IgD-negative memory B cell (primary cell): Measurements from ENCODE around the gene SPEM1. TPM values are rescaled to one million over a fixed set of nuclear protein-coding genes. Genes with fewer than 3 reads are reported as not detected.
"Not testable (repeated sequence)": the region's sequence is repeated elsewhere in the genome, so short reads cannot be mapped to it uniquely, and the experiment has no call there.

Experiments used
- H3K27ac Mint-ChIP-seq, 3 donors: one replicate each; pipeline ENCODE4 v1.8.0; 2020 to 2022; ENCODE audit warnings: mild to moderate bottlenecking in 3 of 3, mixed read lengths in 3 of 3, moderate library complexity in 1 of 3
- H3K27me3 Mint-ChIP-seq: one replicate; pipeline ENCODE4 v1.8.0; 2021; ENCODE audit warnings: mixed read lengths
- H3K36me3 Mint-ChIP-seq: one replicate; pipeline ENCODE4 v1.8.0; 2020; ENCODE audit warnings: mild to moderate bottlenecking, mixed read lengths
- H3K4me1 Mint-ChIP-seq, 3 donors: one replicate each; pipeline ENCODE4 v1.8.0; 2020 to 2022; ENCODE audit warnings: mixed read lengths in 3 of 3, mild to moderate bottlenecking in 1 of 3
- H3K4me3 Mint-ChIP-seq, 4 donors: one replicate each; pipeline ENCODE4 v1.8.0; 2020 to 2022; ENCODE audit warnings: mild to moderate bottlenecking in 4 of 4, mixed read lengths in 4 of 4, moderate library complexity in 3 of 4
- H3K9me3 Mint-ChIP-seq, 3 donors: one replicate each; pipeline ENCODE4 v1.8.0; 2020 to 2021; ENCODE audit warnings: mixed read lengths in 3 of 3, mild to moderate bottlenecking in 1 of 3
- polyA plus RNA-seq: library from polyadenylated mRNA; unstranded; fragments of 300-500 nt; fragmentation: Illumina TruSeq; gene quantifications from one replicate; pipeline ENCODE4 v1.2.3, GENCODE V29; 2021

The SPEM1 gene
- polyA plus RNA-seq, 1 donor from 2014 or later: not detected

DNA sequence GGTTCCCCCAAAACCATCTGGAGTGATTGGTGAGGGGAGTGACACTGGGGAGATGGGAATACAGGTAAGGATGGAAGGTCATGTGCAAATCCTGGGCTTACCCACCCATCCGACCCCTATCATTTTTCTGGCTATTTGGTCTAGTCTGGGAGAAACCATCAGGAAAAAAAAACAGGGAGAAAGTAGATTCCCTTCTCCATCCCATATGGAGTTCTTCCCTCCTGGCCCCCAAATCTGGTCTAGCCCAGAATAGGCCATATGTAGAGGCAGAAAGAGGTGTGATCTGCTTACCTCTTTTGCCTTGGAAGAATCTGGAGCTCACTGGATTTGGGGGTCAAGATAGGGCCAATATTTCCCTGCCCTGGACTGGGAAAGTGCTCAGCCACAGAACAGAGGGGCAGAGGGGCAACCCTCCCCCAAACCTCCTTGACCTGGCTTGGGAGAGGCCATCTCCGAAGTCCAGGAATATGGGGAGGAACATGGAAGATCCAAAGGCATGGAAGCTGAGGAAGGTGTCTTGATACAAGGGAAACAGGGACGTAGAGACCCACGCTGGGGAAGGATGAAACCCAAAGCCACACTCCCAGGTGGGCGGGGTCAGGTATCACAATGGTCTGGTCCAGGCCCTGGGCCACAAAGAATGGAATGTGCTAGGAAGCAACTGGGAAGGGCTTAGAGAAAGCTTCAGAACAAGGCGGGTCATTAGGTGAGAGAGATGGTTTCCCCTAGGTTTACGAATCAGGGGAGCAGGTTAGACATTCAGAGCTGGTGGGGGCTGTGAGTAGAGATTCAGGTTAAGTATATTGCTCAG is 40.9 kb downstream of the SPEM1 start:
- H3K36me3 Mint-ChIP-seq: no peaks in the 10 kb centered on the region
- H3K4me1 Mint-ChIP-seq: peaks cover 3 to 7% (median 6%) of the 10 kb centered on the region in 3 donors
- peak overlapping the region in 1 of 4 donors; percentile 57 for H3K4me3 Mint-ChIP-seq
- no peaks in the 10 kb centered on the region for H3K9me3 Mint-ChIP-seq
- no peaks in the 10 kb centered on the region for H3K27me3 Mint-ChIP-seq
- H3K27ac Mint-ChIP-seq: peak overlapping the region in 1 of 3 donors; percentile 53

DNA sequence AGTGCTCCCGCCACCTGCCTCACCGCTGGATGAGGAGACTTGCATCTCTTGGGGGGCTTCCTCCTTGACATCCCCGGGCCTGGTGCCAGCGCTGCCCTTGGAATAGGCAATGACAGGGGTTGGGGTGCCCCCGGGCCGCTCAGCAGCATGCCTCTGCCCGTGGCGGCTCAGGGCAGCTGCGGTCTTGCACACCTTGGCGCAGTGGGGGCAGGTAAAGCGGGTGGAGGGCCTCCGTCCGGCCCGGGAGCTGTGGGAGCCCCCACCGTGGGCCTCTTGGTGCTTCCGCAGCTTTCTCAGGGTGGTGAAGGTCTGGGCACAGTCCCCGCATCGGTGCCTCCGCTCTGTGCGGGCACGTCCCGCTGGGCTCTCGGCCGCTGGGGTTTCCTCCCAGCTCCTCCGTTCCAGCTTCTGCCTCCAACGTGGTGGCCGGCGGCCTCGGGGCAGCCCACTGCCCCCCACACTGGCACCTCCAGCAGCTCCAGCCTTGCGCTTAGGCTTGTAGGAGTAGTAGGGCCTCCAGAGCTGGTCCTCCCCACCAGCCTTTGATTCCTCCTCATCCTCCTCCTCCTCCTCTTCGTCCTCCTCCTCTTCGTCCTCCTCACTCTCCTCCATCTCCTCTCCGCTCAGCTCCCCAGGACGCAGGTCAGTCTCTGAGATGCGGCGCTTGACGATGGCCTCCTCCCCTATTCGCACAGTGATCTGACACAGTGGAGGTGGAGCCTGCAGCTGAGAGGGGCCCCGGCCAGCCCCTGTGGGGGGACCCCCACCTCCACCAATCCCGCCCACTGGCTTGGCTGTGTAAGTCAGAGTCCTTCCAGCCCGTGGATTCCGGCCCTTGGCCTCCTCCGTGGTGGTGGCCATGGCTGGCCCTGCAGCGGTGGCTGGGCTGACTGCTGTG is 42.6 kb downstream of the SPEM1 start:
- H3K9me3 Mint-ChIP-seq: no peaks in the 10 kb centered on the region
- H3K27ac Mint-ChIP-seq: no peak overlapping the region
- no peaks in the 10 kb centered on the region for H3K27me3 Mint-ChIP-seq
- H3K4me3 Mint-ChIP-seq: no peak overlapping the region
- H3K4me1 Mint-ChIP-seq: peaks cover 5 to 7% (median 7%) of the 10 kb centered on the region in 3 donors
- no peaks in the 10 kb centered on the region for H3K36me3 Mint-ChIP-seq

DNA sequence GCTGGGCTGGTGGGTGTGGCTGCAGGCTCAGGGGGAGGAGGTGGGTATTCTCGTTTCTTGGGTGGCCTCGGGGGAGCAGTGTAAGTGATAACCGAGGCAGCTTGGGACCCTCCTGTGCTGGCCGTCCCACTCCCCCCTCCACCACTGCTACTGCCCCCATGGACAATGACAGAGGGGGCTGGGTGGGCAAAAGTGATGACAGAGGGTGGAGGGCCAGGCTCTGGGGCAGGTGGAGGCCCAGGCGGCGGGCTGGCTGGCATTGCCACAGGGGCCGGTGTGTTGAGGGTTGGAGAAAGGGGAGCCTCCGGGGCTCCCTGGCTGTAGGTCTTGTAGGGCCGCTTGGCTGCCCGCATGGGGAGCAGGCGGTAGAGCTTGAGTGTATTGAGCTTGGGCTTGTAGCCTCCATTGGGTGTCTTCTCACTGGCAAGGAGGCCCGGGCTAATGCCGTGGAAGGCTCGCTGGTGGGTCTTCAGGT is 43.3 kb downstream of the SPEM1 start:
- Mint-ChIP-seq H3K27ac (no peak overlapping the region), H3K27me3 (no peaks in the 10 kb centered on the region), H3K4me3 (no peak overlapping the region), H3K36me3 (no peaks in the 10 kb centered on the region), H3K9me3 (no peaks in the 10 kb centered on the region), H3K4me1 (peaks cover 6 to 11% (median 10%) of the 10 kb centered on the region in 3 donors)

- no peaks in the 10 kb centered on the region for H3K27me3 Mint-ChIP-seq
- H3K4me1 Mint-ChIP-seq: peaks cover 6 to 15% (median 10%) of the 10 kb centered on the region in 3 donors
- no peak overlapping the region for H3K4me3 Mint-ChIP-seq
- H3K9me3 Mint-ChIP-seq: no peaks in the 10 kb centered on the region
- no peaks in the 10 kb centered on the region for H3K36me3 Mint-ChIP-seq
- no peak overlapping the region for H3K27ac Mint-ChIP-seq
These were observed 44.0 kb downstream of the SPEM1 start for GRCh38 chr17:7464081-7464480.

DNA sequence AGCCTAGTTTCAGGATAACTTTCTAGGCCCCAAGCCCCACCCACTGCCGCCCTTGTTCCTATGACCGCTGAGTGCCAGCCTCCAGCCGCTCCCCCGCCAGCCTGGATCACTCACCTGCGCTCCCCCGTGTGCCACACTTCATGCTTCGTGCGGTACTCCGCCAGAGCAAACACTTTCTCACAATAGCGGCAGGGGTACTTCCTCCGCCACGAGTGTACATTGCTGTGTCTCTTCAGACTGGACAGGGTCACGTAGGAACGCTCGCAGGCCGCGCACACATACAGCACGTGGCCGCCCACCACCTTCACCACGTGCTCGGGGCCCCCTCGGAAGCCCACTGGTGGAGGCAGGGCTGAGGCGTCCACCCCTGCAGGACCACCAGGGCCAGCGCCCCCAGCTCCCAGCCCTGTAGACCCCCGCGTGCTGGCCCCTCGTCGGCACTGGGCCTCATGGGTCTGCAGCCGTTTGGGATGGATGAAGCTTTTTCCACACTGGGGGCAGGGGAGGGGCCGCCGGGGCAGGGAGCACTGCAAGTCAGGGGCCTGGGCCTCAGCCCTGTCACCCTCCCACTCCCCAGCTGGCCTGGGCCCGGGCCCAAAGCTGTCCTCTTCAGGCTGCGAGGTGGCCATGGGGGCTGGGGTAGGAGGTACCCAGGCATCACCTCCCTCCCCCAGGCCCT is 45.6 kb downstream of the SPEM1 start:
- peaks cover 6 to 16% (median 10%) of the 10 kb centered on the region in 3 donors for H3K4me1 Mint-ChIP-seq
- no peaks in the 10 kb centered on the region for H3K27me3 Mint-ChIP-seq
- H3K4me3 Mint-ChIP-seq: peak overlapping the region in 1 of 4 donors; percentile 23
- H3K27ac Mint-ChIP-seq: no peak overlapping the region
- no peaks in the 10 kb centered on the region for H3K9me3 Mint-ChIP-seq
- no peaks in the 10 kb centered on the region for H3K36me3 Mint-ChIP-seq

DNA sequence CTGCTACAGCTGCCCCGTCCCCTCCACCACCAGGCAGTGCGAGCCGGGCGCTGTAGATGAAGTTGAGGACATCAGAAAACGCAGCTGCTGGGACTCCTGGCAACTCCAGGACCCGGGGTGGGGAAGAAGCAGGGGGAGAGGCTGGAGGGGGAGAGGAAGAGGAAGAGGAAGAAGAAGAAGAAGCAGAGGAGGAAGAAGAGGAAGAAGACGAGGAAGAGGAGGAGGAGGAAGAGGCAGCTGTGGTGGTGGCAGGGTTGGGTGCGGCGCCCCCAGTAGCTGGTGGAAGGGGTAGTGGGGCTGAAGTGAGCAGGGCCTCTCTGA is 46.2 kb downstream of the SPEM1 start:
- no peaks in the 10 kb centered on the region for H3K36me3 Mint-ChIP-seq
- no peaks in the 10 kb centered on the region for H3K9me3 Mint-ChIP-seq
- H3K4me1 Mint-ChIP-seq: peaks cover 6 to 18% (median 10%) of the 10 kb centered on the region in 3 donors
- H3K27me3 Mint-ChIP-seq: no peaks in the 10 kb centered on the region
- H3K4me3 Mint-ChIP-seq: peak overlapping the region in 1 of 4 donors; percentile 23
- no peak overlapping the region for H3K27ac Mint-ChIP-seq

DNA sequence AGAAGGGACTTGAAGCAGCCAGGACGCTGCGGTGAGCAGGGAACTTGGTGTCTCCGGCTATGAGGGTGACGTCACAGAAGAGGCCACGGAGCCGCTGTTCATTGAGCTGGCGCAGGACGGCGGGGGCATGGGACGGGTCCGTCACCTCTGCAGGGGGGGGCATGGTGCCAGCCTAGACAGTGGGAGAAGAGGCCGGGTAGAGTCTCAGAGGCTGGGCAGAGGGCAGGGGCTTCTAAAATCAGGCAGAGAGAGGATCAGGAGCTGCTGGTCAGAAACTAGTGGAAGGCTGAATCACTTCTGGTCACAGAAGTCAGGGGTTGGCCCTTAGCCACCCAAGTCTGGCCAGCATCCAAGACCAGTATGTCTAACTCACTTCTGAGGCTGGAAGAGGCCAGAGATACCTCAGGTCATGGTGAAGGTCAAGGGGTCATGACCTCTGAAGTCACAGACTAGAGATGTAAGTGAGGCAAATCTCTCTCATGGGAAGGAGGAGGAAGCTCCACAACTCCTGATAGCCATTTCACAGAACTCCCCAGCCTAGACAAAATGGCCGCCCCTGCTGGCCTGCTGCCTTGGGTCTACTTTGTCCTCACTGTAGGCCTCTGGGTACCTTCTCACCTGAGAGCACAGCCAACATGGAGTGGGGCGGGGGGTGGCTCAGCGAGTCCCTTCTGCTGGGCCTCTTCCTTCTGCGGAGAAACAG is 46.7 kb downstream of the SPEM1 start:
- Mint-ChIP-seq H3K4me1 (peaks cover 11 to 21% (median 13%) of the 10 kb centered on the region in 3 donors), H3K27ac (peak overlapping the region in 2 of 3 donors; percentile 39 to 43), H3K4me3 (no peak overlapping the region), H3K27me3 (no peaks in the 10 kb centered on the region), H3K36me3 (no peaks in the 10 kb centered on the region), H3K9me3 (no peaks in the 10 kb centered on the region)

- Mint-ChIP-seq H3K9me3 (no peaks in the 10 kb centered on the region), H3K27ac (peak overlapping the region; percentile 32 to 91 (median 43)), H3K36me3 (no peaks in the 10 kb centered on the region), H3K27me3 (no peaks in the 10 kb centered on the region), H3K4me3 (peak overlapping the region in 1 of 4 donors; percentile 79), H3K4me1 (peaks cover 13 to 25% (median 14%) of the 10 kb centered on the region in 3 donors)
These were observed 47.4 kb downstream of the SPEM1 start for GRCh38 chr17:7467498-7467897.

DNA sequence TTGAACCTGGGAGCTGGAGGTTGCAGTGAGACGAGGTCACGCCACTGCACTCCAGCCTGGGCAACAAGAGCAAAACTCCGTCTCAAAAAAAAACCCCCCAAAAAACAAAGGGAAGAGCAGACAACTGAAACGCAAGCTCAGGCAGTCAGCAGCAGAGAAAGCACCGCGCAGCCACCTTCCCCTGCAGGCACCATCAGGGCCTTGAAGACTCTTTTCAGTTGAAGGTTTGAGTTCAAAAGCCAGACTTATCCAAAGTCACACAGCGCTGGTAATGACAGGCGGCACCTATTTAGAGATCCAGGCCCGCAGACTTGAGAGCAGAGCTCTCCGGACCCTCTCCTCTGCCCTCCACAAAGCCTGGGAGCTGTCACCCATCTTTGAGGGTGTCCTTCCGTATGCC is 48.2 kb downstream of the SPEM1 start:
- H3K9me3 Mint-ChIP-seq: no peaks in the 10 kb centered on the region

GRCh38 chr17:7468804-7469389 is 48.8 kb downstream of the SPEM1 start:
- Mint-ChIP-seq H3K27me3 (no peaks in the 10 kb centered on the region), H3K27ac (no peak overlapping the region), H3K9me3 (no peaks in the 10 kb centered on the region), H3K36me3 (no peaks in the 10 kb centered on the region), H3K4me3 (no peak overlapping the region), H3K4me1 (peaks cover 13 to 30% (median 14%) of the 10 kb centered on the region in 3 donors)

More for the DNA sequence above, 48.2 kb downstream of the SPEM1 start:
- no peaks in the 10 kb centered on the region for H3K27me3 Mint-ChIP-seq
- H3K4me1 Mint-ChIP-seq: peaks cover 13 to 27% (median 14%) of the 10 kb centered on the region in 3 donors
- H3K4me3 Mint-ChIP-seq: no peak overlapping the region
- H3K27ac Mint-ChIP-seq: no peak overlapping the region
- H3K36me3 Mint-ChIP-seq: no peaks in the 10 kb centered on the region

- H3K4me3 Mint-ChIP-seq: not testable (repeated sequence)
These were observed 49.7 kb downstream of the SPEM1 start for GRCh38 chr17:7469843-7470242.

GRCh38 chr17:7470457-7470973 is 50.4 kb downstream of the SPEM1 start:
- H3K4me1 Mint-ChIP-seq: peaks cover 13 to 30% (median 14%) of the 10 kb centered on the region in 3 donors
- not testable (repeated sequence) for H3K27me3 Mint-ChIP-seq, H3K36me3 Mint-ChIP-seq, H3K4me3 Mint-ChIP-seq, H3K9me3 Mint-ChIP-seq
- peak overlapping the region in 1 of 3 donors; percentile 43 for H3K27ac Mint-ChIP-seq

More at GRCh38 chr17:7469843-7470242, 49.7 kb downstream of the SPEM1 start:
- H3K4me1 Mint-ChIP-seq: peaks cover 13 to 30% (median 14%) of the 10 kb centered on the region in 3 donors
- not testable (repeated sequence) for H3K36me3 Mint-ChIP-seq, H3K27me3 Mint-ChIP-seq, H3K9me3 Mint-ChIP-seq, H3K27ac Mint-ChIP-seq
